H1 (cell line): Measurements from ENCODE around the gene MEIOSIN. TPM values are rescaled to one million over a fixed set of nuclear protein-coding genes. Genes with fewer than 3 reads are reported as not detected.

Experiments used
- KDM4A ChIP-seq: IDR thresholded peaks from one replicate; pipeline ENCODE4 v1.7.1; 2012; ENCODE audit warnings: low read depth, mild to moderate bottlenecking, moderate library complexity, low read length, inconsistent platforms; ENCODE audit not compliant: severe bottlenecking
- SRF ChIP-seq: IDR thresholded peaks from 2 replicates; pipeline ENCODE4 v1.6.1; 2011; ENCODE audit warnings: mild to moderate bottlenecking, low read depth, low read length, moderate library complexity
- polyA plus RNA-seq, 7 experiments: library from polyadenylated mRNA; depleted of rRNA in 3 of 7; stranded (reverse) in 5 of 7; unstranded in 2 of 7; fragments of >200 nt in 5 of 7; fragments of 200-250 nt in 2 of 7; gene quantifications; 1 replicate in 5 of 7; 2 replicates in 1 of 7; 4 replicates in 1 of 7; pipeline versions ENCODE4 v1.2.1 to v1.2.3, GENCODE V29; 2011 to 2013; ENCODE audit warnings: missing spikeins in 2 of 7, mixed read lengths in 2 of 7
- total RNA-seq: library from RNA; stranded (reverse); fragmentation: NEBNext Ultra II Directional; extraction: Animal tissue kit (Norgen Biotek cat#: 25700); gene quantifications from 2 replicates; pipeline ENCODE4 v1.2.1, GENCODE V29; 2021
- TF ChIP-seq, protein P1 (sequence below): IDR thresholded peaks from 2 replicates; pipeline ENCODE4 v1.6.1; 2011; ENCODE audit warnings: low read length, improper control_type of control experiment

Gene MEIOSIN
- total and polyA plus RNA-seq, 2 of the 8 experiments (the other 6 are each of a cell fraction or from before 2014, with no cell fraction given), result 0.11 TPM; not detected in 1

DNA sequence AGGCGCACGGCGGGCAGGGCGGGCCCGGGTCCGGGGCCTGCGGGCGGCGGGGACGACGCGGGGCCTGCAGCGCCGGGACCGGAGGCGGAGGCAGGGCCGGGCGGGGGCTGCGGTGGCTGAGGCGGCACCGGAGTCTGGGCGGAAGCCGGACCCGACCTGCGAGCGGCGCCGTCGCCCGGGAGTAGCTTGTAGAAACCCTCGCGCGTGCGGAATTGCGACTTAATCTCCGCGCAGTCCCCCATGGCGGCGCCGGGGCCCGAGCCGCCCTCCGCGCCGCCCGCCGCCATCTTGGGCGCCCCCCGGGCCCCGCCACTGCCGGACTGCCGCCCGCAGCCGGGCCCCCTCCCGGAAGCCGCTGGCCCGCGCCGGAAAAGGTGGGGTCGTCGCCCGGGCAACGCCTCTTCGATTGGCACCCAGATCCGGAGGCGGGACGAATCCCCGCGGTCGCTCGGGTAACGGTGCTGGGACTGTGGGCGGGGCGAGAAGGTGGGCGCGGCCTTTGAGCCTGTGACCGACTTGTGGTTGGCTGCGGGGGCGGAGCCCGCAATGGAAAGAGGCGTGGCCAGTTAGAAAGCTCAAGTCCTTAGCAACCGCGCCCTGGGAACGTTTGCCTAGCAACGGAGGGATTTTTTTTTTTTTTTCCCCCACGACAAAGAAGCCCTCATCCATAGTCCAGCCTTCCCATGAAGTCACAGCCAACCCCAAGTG lies 59.4 kb downstream of the MEIOSIN start, which contains the start of gene DMWD (continued):
- no peak for TF ChIP-seq SRF
- TF ChIP-seq KDM4A, result peak; percentile 47
- TF ChIP-seq, protein P1, sequence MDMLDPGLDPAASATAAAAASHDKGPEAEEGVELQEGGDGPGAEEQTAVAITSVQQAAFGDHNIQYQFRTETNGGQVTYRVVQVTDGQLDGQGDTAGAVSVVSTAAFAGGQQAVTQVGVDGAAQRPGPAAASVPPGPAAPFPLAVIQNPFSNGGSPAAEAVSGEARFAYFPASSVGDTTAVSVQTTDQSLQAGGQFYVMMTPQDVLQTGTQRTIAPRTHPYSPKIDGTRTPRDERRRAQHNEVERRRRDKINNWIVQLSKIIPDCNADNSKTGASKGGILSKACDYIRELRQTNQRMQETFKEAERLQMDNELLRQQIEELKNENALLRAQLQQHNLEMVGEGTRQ, result no peak
- TF ChIP-seq, all 59 proteins: peak for 9
